Activated CD4-positive, alpha-beta T cell treated with anti-CD3 and anti-CD28 coated beads for 24 hours (primary cell): Measurements from ENCODE around the gene TENM3.

Source experiments
- DNase-seq, 2 donors: peaks; one replicate each; pipeline ENCODE4 v3.0.0-alpha.2; 2020; ENCODE audit warnings: low read depth in 2 of 2

The TENM3 gene

DNA sequence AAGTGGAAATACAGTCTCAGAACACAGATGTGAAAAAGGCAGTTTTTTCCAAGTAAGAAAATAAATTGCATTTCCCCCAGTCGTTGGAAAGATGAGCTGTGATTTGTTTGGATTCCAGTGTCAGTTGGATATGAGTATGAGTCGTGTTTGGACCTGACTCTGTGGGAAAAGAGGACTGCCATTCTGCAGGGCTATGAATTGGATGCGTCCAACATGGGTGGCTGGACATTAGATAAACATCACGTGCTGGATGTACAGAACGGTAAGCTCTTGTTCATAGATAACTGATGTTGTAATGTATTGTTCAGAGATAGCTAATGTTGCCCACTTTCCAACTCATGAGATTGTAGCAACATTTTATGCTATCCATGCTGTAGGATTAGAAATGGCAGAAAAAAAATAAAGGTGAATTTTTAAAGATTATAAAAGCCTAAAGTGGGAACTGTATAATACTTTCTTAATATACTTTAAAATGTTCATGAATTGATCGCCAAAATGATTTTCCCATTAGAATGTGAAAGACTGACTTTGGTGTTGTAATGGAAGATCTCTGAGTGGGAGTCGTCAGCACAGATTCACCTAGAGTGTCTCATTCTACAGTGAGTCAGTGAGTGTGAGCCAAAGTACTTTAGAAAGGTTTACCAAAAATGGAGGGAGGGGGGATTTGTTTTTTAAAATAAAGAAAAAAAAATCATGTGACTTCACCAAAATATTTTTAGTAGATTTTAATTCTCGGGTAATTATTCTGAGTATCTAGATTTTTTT, 495.3 kb downstream of the TENM3 start:
- no peak for DNase-seq

GRCh38 chr4:182740256-182740655, 497.1 kb downstream of the TENM3 start:
- no peak for DNase-seq

GRCh38 chr4:182741054-182741453, 497.9 kb downstream of the TENM3 start:
- DNase-seq: no peak

DNA sequence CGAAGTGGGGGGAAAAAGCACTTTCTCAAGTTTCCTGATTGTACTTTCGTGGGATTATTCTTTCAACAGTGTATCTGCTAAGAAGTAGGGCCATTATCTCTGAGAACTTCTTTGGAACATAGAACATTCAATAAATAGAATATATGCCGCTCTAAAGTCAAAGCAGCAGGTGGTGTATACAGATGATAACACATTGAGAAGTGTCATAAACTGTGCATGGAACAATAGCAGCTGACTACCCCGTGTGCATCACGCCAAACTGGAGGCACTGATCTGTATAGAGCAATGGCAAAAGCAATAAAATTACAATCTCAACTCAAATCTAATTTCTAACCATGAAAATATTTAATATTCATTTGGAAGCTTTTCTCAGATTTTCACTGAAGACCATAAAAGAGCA, 498.7 kb downstream of the TENM3 start:
- DNase-seq: no peak

- DNase-seq: no peak
Measured at GRCh38 chr4:182743815-182744214, 500.6 kb downstream of the TENM3 start.

DNA sequence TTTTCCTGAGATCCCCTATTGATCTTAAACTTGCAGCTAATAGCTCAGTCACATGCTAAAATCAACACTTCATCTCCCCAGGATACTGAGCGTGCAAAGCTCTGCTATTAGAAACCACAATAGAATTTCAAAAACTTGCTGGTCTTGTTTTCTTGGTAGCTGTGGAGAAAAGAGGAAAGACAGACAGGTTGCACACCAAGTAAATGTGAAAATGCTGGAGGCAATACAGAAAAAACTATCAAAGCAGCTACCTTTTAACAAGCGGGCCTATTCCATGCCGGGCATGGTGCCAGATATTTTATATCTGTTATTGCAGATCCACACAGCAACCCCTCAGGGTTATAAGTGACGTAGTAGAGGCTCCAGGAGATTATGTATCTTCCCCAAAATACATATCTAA, 502.0 kb downstream of the TENM3 start:
- DNase-seq: no peak

GRCh38 chr4:182746876-182747275, 503.7 kb downstream of the TENM3 start:
- DNase-seq: no peak

GRCh38 chr4:182748283-182748682, 505.1 kb downstream of the TENM3 start:
- no peak for DNase-seq

DNA sequence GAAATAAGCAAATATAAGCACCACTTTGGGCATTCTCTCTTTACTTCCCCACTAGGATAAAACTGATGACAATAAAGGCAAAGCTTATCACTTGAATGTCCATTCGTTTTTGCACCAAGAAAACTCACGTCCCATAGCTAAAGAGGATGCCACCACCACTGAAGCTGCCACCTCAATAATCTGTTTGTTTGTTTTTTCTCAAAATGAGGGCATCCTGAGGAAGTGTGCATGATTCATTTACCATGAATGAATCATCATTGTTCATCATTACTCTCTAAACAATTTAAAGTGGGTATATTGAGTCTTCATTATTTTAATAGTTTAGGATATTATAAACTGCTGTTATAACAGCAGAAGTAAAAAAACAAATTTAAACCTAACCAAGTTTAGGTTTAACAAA, 505.7 kb downstream of the TENM3 start:
- DNase-seq: no peak

- no peak for DNase-seq
Measured at GRCh38 chr4:182749667-182750167, 506.5 kb downstream of the TENM3 start.

DNA sequence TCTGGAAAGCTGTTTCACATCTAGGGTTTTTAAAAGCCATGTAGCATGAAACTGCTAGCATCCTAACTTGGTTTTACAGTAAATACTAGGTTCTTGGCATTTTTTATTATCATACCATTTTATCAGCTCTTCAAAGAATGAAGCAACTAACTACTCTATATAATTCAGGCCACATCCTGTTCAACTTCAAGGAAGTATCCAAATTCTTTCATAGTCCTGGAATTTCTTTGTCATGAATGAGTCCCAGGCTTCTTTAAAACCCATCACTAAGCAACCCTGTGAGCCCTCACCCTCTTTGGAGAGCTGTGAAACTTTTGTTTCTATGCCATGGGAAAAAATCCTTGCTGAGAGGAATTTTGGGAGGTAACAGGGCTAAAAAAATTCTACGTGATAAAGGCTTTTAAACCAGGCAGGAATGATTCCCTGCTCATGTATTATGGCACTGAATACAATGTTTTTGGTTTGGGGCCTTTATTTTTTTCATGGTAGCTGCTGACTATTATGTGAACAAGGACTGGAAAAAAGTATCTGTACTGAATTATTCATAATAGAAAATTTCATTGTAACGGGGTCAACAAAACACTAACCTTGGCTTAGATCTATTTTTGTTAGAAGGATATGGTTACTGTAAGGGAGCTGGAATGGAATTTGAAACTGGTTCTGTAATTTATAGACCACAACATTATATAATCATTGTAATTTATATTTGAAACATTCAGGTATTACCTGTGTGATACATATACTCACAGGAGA, 509.1 kb downstream of the TENM3 start:
- no peak for DNase-seq

DNA sequence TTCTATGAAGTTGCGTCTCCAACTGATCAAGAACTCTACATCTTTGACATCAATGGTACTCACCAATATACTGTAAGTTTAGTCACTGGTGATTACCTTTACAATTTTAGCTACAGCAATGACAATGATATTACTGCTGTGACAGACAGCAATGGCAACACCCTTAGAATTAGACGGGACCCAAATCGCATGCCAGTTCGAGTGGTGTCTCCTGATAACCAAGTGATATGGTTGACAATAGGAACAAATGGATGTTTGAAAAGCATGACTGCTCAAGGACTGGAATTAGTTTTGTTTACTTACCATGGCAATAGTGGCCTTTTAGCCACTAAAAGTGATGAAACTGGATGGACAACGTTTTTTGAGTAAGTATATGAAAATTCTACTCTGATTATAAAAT, 511.7 kb downstream of the TENM3 start:
- no peak for DNase-seq

GRCh38 chr4:182756161-182756690, 513.0 kb downstream of the TENM3 start:
- DNase-seq: no peak

- no peak for DNase-seq
Measured at GRCh38 chr4:182758273-182758672, 515.1 kb downstream of the TENM3 start.

- no peak for DNase-seq
Measured at GRCh38 chr4:182760551-182761043, 517.4 kb downstream of the TENM3 start.

DNA sequence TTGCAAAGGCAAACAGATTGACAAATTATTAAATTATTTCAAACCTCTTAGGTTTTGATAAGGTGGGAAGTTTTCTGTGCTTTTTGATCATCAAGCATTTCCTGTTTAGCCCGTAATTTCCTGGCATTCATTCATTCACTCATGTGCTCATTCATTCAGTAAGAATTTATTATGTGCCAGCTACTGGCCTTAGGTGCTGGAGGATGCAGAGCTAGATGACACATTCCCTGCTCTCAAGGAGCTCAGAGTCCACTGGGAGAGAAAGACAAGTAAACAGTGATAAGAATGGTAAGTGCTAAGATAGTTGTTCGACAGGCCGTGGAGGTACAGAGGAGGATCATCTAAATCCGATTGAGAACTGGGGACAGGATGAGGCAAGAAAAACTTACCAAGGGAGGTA, 520.9 kb downstream of the TENM3 start:
- DNase-seq: no peak

- DNase-seq: no peak
Measured at GRCh38 chr4:182764642-182765041, 521.4 kb downstream of the TENM3 start.

GRCh38 chr4:182765987-182766856, 523.0 kb downstream of the TENM3 start:
- no peak for DNase-seq

DNA sequence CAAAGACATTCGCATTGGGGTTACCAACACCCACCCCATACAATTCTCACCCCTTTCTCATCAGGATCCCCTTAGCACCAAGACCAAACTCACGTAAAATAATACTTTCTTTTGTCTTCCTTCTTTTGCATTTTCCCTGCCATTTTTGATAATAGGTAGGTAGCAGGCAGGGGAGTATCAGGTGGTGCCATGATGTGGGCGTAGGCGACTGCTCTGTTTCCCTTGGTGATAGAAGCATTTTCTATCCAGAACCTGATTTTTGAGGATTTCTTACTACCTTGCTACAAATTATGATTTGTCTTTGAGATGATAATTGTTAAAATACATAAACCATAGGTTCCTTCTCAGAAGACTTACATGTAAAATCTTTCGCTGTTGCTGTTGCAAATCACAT, 523.7 kb downstream of the TENM3 start:
- no peak for DNase-seq

DNA sequence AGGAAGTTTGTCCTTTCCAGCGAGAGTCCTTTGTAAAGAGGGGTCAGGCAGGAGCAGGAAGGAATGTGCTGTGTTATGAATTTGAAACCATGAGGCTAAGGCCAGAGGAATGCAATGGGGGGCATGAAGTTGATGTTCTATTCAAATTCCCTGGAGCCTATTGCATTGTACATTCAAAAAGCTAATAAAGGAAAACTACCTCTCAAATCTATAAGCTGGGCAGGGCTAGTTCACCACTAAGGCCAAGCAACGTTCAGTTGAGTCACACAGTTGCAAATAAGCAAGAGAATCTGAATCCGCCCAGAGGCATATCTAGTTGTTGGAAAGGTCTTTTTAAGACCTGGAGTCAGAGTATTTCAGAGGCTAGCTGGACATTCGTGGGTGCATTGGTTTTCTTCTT, 525.6 kb downstream of the TENM3 start:
- no peak for DNase-seq

DNA sequence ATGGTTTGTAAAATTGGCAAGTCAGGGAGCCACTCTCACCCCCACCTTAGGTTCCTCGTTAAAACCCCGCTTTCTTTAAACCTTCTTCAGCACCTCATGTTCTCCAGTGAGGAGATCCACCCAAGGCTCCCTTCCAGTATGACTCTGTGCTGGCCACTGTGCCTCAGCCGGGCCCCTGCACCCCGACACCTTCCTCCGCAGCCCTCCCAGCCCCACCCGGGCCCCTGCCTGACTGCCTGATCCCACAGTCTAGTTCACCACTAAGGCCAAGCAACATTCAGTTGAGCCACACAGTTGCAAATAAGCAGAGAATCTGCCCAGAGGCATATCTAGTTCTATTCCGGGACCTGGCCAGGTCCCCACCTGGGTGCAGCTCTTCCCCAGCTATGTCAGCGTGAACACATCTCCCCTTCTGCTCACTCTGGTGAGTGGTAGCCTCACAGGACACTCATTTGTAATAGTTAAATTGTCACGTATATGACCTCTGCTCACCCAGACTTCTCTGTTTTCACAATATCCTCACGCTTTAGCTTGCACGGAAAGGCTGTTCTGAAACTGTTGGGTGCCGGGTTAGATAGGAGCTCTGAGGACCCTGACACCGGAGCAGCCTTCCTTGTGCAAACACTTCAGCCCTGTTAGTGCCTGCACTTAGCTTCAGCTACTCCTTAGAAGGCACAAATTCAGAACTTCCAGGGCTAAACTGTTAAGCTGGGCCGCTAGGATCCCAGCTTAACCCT, 527.2 kb downstream of the TENM3 start:
- DNase-seq: no peak
